GM19463 (cell line): ENCODE results near the gene PKD1L1.
A peak's percentile ranks its signal among the peaks of the same experiment; 100 is the strongest.
"Not testable (repeated sequence)": the region's sequence is repeated elsewhere in the genome, so short reads cannot be mapped to it uniquely, and the experiment has no call there.

Source experiments
- ATAC-seq: cut with Tn5 transposase; IDR thresholded peaks from one replicate; pipeline ENCODE4 v1.9.1; 2021; ENCODE audit warnings: mild to moderate bottlenecking, moderate library complexity; ENCODE audit not compliant: unreplicated experiment

Gene PKD1L1

DNA sequence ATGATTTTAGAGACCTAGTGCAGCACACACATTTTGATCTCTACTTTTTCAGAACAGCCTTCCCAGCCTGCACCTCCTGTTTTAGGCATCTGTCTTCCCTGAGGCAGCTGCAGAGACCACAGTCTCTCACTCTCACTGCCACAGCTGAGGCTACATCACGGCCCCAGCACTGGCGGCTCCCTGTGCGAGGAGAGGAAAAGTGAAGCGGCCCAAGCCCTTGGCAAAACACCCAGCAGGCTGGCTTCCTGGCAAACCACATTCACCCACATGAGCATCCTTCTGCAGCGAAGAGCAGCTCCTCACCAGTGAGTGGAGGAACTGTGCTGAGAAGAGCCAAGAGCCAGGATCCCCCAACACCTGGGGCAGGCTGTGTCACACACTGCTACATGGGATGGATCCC lies 17.2 kb upstream of the PKD1L1 start:
- no peak for ATAC-seq

GRCh38 chr7:47962262-47962661 lies 14.0 kb upstream of the PKD1L1 start:
- ATAC-seq, result no peak

GRCh38 chr7:47957156-47957555 lies 8.9 kb upstream of the PKD1L1 start:
- no peak for ATAC-seq

- ATAC-seq, result no peak
These were observed 8.0 kb upstream of the PKD1L1 start for GRCh38 chr7:47956220-47956619.

GRCh38 chr7:47954231-47954911 lies 6.1 kb upstream of the PKD1L1 start:
- peak; percentile 65 for ATAC-seq

DNA sequence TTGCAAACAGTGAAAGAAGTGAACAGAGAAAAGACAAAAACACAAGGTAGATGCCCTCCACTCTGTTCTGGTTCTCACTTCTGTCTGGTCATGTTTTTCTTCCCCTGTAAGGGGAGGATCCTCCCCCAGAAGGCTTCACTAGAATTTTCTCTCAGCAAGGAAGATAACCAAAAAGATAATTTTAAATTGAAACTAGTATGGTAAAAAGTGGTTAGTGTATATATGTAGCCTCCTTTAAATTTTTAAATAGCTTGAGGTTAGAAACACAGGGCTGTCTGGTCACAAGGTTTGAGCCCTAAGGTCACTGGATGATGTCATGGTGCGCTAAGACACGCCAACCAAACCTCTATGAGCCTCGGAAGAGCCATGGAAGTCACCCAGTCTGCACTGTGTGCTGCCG lies 5.6 kb upstream of the PKD1L1 start:
- ATAC-seq, result peak; percentile 40

GRCh38 chr7:47952224-47952623 lies 4.0 kb upstream of the PKD1L1 start:
- no peak for ATAC-seq

DNA sequence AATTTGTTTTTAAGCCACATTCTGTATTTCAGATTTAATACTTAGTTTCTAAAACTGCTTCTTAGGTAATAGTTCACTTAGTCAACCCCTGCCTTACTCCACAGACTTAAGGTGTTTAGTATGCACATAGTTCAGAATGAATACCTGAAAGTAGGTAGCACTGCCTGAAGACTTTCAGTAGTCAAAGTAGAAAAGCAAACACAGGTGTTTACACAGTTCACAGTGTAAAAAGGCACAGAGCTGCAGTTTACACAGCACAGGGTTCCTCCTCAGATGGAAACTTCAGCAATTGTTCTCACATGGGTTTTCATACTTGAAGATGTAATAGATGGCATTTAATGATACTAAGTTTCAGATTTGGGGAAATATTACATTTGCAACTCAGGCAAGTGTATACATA lies 3.1 kb upstream of the PKD1L1 start:
- ATAC-seq, result no peak

DNA sequence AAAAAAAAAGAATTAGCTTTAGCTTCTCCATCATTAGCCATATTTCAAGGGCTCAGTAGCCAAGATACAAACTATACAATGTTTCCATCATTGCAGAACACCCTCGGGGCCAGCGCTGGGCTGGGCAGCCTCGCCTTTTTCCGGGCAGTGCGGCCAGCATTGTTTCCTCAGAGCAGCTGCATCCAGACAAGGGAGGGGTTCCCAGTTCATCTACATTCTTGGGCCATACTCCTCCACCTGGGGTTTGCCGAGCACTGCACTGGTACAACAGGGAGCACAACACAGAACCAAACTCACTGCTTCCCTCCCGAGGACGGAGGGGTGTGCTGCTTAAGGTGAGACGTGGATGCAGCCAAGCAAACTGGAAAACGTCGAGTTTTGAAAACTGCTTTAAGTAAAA lies 2.4 kb upstream of the PKD1L1 start:
- ATAC-seq, result no peak

- ATAC-seq, result no peak
These were observed 1.4 kb upstream of the PKD1L1 start for GRCh38 chr7:47949703-47950102.

DNA sequence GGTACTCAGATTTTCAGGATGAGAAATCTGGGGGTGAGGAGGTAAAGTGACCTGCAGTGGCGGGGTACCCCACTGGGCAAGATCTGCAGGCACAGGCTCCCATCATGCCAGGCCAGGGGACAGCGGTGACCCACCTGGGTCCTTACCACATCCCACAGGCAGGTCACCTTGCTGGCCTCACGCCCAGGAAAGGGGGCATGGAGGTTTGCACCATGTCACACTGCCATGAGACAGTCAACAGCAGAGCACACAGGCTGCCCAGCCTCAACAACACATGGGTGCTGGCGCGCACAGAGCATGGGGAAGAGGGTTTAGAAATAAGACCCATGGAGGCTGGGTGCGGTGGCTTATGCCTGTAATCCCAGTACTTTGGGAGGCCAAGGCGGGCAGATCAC lies 914 bp downstream of the PKD1L1 start:
- no peak for ATAC-seq

GRCh38 chr7:47946581-47947354 lies 1.5 kb downstream of the PKD1L1 start:
- no peak for ATAC-seq

GRCh38 chr7:47945261-47946015 lies 2.8 kb downstream of the PKD1L1 start:
- peak; percentile 43 for ATAC-seq

- ATAC-seq, result peak; percentile 8
These were observed 3.6 kb downstream of the PKD1L1 start for GRCh38 chr7:47944536-47945260.

DNA sequence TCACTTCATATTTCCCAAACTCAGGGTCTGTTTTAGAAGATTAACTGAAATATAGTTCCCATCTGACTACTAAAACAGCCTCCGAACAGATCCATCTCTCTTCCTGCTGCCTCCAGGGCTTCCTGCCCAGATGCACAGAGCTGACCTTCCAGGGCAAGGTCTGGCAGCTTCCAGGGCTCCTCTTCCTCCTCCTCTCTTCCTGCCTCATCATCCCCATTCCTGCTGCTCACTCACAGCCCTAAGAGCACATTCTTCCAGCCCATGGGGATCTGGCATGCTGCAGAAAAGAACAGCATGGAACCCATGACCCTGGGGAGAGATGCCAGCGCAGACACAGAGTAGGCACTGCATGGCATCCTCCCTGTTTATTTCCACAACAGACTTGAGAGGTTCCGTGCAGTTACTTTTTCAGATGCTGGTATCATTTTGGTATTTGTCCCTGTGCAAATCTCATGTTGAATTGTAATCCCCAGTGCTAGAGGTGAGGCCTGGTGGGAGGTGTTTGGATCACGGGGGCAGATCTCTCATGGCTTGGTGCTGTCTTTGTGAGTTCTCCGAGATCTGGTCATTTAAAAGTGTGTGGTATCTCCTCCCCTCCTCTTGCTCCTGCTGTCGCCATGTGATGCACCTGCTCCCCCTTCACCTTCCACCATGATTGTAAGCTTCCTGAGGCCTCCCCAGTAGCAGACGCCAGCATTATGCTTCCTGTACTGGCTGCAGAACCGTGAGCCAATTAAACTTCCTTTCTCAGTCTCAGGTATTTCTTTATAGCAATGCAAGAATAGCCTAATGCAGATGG lies 4.4 kb downstream of the PKD1L1 start:
- ATAC-seq, result no peak

DNA sequence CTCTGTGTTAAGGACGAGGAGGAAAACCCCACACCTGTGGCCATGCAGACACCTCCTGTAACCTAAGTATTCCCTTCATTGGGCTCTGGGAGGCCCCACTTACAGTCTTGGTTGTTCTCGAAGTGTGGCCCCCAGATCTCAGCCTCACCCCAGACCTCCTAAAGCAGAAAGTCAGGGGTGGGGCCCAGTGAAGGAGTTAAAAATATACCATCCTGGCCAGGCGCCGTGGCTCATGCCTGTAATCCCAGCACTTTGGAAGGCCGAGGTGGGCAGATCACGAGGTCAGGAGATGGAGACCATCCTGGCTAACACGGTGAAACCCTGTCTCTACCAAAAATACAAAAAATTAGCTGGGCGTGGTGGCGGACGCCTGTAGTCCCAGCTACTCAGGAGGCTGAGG lies 5.6 kb downstream of the PKD1L1 start:
- not testable (repeated sequence) for ATAC-seq

- ATAC-seq, result no peak
These were observed 6.1 kb downstream of the PKD1L1 start for GRCh38 chr7:47942132-47942531.

- no peak for ATAC-seq
These were observed 7.0 kb downstream of the PKD1L1 start for GRCh38 chr7:47941136-47941844.

DNA sequence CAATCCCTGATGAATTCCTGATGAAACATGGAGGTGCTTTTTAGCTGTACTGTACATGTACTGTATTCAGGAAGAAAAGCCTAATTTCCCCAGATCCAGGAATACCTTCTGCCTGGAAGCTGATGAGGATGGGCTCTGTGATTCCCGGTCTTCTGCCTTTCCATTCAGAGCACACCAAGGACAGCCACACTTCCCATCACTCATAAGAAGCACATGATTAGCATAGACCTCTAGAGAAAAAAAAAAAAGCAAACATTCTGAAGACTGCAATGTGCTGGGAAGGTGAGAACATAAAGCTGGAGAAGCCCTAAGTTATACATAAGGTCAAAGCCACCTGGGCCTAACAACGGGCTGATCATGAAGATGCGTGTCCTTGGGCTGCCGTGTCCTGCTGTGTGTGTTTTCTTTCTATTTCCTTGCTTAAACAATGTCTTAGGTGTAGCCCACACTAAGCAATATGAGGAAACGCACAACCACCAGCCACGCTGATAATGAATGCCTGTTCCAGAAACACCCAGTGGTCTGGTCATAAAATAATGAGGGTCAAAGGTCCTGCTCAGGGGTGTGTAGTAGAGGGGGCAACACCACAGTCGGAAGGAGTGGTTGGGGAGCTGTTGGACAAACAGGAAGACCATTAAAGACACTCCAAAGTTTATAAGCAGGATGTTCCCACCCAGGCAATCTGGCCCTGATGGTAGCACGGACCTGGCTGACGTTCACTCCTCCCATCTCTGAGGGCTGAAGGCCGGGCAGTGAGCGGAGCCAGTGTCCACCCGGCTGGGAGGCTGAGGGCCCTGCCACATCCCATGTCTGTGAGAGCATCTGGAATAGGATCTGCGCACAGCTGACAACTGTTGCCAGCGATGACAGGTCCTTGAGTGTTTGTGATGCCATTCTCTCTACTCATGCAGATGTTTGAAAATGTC lies 7.9 kb downstream of the PKD1L1 start:
- ATAC-seq, result no peak
